Colonic mucosa (tissue), 4 donors: Measurements from ENCODE around the gene SCFD2. TPM values are rescaled to one million over a fixed set of nuclear protein-coding genes. Genes with fewer than 3 reads are reported as not detected.

Source experiments
- DNase-seq: peaks from one replicate; pipeline ENCODE4 v3.0.0-alpha.2; 2020
- H3K27ac ChIP-seq: fragments of 200-600 bp; one replicate; pipeline ENCODE4 v1.8.0; 2021
- H3K27me3 ChIP-seq: fragments of 200-600 bp; one replicate; pipeline ENCODE4 v1.8.0; 2021
- H3K36me3 ChIP-seq: fragments of 200-600 bp; one replicate; pipeline ENCODE4 v1.8.0; 2021
- H3K4me1 ChIP-seq: fragments of 200-600 bp; one replicate; pipeline ENCODE4 v1.8.0; 2021; ENCODE audit warnings: mild to moderate bottlenecking
- H3K4me3 ChIP-seq: fragments of 200-600 bp; one replicate; pipeline ENCODE4 v1.8.0; 2021
- H3K9ac ChIP-seq, 2 donors: one replicate each; pipeline ENCODE4 v1.7.0; 2013; ENCODE audit warnings: control low read depth in 2 of 2, low read depth in 2 of 2, low read length in 2 of 2
- H3K9me3 ChIP-seq: fragments of 200-600 bp; one replicate; pipeline ENCODE4 v1.8.0; 2021
- CTCF ChIP-seq: fragments of 200-600 bp; IDR thresholded peaks from one replicate; pipeline ENCODE4 v1.8.0; 2022; ENCODE audit warnings: antibody characterized with exemption, mild to moderate bottlenecking
- intact Hi-C: fragments of 100-400 bp; cut with DNase I; formaldehyde crosslinking; loops from one replicate; pipeline ENCODE4 v1.14.1; 2022
- total RNA-seq, 2 donors: library from RNA; stranded (reverse); fragmentation: NEBNext Ultra II Directional in 1 of 2; extraction: Animal tissue kit (Norgen Biotek cat#: 25700) in 1 of 2; gene quantifications; one replicate each; pipeline ENCODE4 v1.2.1, GENCODE V29; 2021
- donor health status: healthy.
- donor health status: DM: no; HTN: no; CAD: no.
- donor health status: DM: no; HTN: no; CAD: no.

The SCFD2 gene
- total RNA-seq, 2 donors from 2014 or later: 11.5 to 29.4 TPM

DNA sequence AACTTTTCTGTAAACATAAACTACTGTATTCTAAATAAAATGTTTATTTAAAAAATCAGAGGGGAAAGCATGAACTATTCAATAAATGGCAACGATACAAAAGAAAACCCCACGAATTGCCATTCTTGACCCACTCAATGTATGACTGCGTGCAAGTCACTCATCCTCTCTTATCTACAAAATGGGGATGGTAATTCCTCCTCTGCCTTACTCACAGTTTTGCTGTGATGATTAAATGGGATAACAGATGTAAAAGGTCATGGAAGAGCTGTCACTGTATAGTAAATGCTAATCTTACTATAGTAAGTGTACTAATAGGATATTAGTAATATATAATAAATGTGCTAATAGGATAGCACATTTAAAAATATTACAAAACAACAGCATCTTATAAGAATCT is 173.4 kb downstream of the SCFD2 start:
- H3K36me3 ChIP-seq: no peaks in the 10 kb centered on the region
- H3K9ac ChIP-seq: no peak overlapping the region
- no peak for TF ChIP-seq CTCF
- intact Hi-C loops: loop anchor here (10.0 kb wide), 3 partner anchors 168 to 732 kb away; no protein-coding TSS in a partner anchor
- no peak for DNase-seq
- no peaks in the 10 kb centered on the region for H3K27me3 ChIP-seq
- no peaks in the 10 kb centered on the region for H3K4me1 ChIP-seq
- H3K9me3 ChIP-seq: no peaks in the 10 kb centered on the region
- no peak overlapping the region for H3K4me3 ChIP-seq
- H3K27ac ChIP-seq: no peak overlapping the region

DNA sequence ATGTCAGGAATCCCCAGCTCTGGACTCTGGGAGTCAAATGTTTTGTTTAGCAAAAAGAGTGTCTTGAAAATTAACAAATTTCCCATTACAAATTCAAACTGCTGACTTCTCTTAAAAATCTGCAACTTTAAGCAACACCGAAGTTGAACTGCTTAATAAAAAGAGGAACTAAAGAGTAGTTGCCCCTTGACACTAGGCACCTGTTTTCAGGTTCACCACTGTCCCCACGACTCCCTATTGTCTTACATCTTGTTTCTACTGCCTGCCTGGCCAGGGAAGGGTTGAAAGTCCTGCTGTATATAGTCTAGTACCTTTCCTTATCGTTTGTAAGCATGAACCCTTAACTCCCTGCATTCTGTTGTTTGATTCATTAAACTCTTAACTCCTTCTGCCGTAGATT is 173.9 kb downstream of the SCFD2 start:
- no peaks in the 10 kb centered on the region for H3K4me1 ChIP-seq
- no peaks in the 10 kb centered on the region for H3K36me3 ChIP-seq
- no peak overlapping the region for H3K27ac ChIP-seq
- H3K9me3 ChIP-seq: no peaks in the 10 kb centered on the region
- no peaks in the 10 kb centered on the region for H3K27me3 ChIP-seq
- intact Hi-C loops: loop anchor here (10.0 kb wide), 3 partner anchors 167 to 733 kb away; no protein-coding TSS in a partner anchor
- no peak overlapping the region for H3K9ac ChIP-seq
- H3K4me3 ChIP-seq: no peak overlapping the region
- DNase-seq: no peak
- no peak for TF ChIP-seq CTCF

DNA sequence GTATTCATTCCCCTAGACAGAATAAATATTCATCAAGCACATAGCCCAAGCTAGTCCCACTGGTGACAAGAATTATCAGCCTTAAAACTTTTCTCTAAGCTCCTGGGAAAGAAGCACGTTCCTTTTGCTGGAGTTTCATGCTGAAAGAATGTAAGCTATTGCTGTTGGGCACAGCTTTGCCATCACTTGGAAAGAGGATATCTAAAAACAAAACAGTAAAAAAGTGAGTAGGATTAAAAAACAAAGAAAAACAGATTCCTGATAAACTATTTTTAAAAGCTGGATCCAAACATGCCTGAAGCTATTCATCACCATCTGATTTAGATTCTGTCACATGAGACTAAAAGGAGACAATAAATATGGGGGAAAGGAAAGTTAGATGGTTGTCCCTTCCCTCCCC is 176.8 kb downstream of the SCFD2 start:
- TF ChIP-seq CTCF: no peak
- no peak overlapping the region for H3K27ac ChIP-seq
- H3K4me3 ChIP-seq: no peak overlapping the region

DNA sequence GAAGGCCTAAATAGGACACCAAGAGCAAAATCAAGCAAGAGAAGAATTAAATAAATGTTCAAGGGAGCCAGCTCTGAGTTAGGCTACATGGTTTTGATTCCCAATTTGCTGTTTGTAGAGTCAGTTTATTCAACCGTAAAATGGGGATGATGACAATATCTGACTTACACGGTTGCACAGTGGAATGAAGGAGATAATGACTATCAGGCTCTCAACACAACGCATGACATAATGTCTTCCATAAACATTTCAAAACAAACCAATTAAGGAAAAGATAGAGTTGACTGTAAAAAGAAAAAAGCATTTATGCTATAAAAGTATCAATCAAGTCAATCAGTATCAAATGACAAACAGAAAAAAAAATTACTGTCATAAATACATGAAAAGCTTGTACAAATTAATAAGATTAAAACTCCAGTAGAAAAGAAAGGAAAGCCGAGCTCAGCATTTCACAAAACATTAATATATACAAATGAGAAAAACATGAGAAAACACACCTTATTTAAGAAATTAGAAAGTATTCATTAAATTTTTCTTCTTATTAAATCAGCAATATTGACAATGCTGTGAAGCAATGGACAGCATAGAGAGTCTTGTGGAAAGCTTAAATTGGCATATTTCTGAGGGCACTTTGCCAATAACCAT is 179.0 kb downstream of the SCFD2 start:
- TF ChIP-seq CTCF: no peak
- DNase-seq: no peak
- H3K27me3 ChIP-seq: no peaks in the 10 kb centered on the region
- no peak overlapping the region for H3K9ac ChIP-seq
- H3K27ac ChIP-seq: no peak overlapping the region
- intact Hi-C loops: no loop called here
- no peaks in the 10 kb centered on the region for H3K4me1 ChIP-seq
- no peaks in the 10 kb centered on the region for H3K9me3 ChIP-seq
- no peaks in the 10 kb centered on the region for H3K36me3 ChIP-seq
- H3K4me3 ChIP-seq: no peak overlapping the region

More for the DNA sequence above, 176.8 kb downstream of the SCFD2 start:
- no peak for DNase-seq
- no peak overlapping the region for H3K9ac ChIP-seq
- H3K27me3 ChIP-seq: no peaks in the 10 kb centered on the region
- intact Hi-C loops: no loop called here
- no peaks in the 10 kb centered on the region for H3K36me3 ChIP-seq
- no peaks in the 10 kb centered on the region for H3K4me1 ChIP-seq
- no peaks in the 10 kb centered on the region for H3K9me3 ChIP-seq

GRCh38 chr4:53185869-53186585 is 179.8 kb downstream of the SCFD2 start:
- Histone ChIP-seq H3K4me3 (no peak overlapping the region), H3K4me1 (no peaks in the 10 kb centered on the region), H3K9ac (no peak overlapping the region), H3K27me3 (no peaks in the 10 kb centered on the region), H3K27ac (no peak overlapping the region), H3K36me3 (no peaks in the 10 kb centered on the region), H3K9me3 (no peaks in the 10 kb centered on the region)
- no peak for DNase-seq
- TF ChIP-seq CTCF: no peak
- intact Hi-C loops: no loop called here
